ENCODE results near the gene NALF2. TPM values are rescaled to one million over a fixed set of nuclear protein-coding genes. Genes with fewer than 3 reads are reported as not detected.

NALF2 gene
- total and polyA plus RNA-seq, 2 of the 13 experiments (the other 11 are each of a cell fraction or from before 2014, with no cell fraction given), result 2.2 to 4.0 TPM

DNA sequence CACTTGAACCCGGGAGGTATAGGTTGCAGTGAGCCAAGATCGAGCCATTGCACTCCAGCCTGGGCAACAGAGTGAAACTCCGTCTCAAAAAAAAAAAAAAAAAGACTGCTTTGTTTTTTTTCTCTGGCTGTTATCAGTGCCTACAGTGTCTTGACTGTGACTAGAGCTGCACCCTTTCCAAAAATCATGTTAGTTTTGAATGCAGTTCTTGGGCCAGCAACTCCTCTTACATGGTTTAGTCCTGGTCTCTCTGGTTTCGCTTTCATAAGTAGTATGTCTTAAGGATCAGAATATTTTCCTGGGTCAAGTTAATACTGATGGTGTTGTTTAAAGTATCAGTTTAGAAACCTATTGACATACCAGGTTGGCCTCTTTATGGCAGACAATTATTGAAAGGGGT lies 34.2 kb upstream of the NALF2 start:
- H3K36me3 ChIP-seq (replicated peaks in 1 of 2; ENCODE audit: control insufficient read depth in 1 of 2, insufficient read depth in 2 of 2, low read length in 2 of 2), result no peaks in the 10 kb centered on the region
- H4K20me1 ChIP-seq (ENCODE audit: insufficient read depth, low read length), result no peaks in the 10 kb centered on the region
- H3K9ac ChIP-seq (ENCODE audit: insufficient read depth, low read depth, low read length), result no peak overlapping the region
- no TSS peak for BruUV-seq (replicated peaks)
- DNase-seq (ENCODE audit: low spot score), result no peak
- intact Hi-C loops (cut with micrococcal nuclease; ENCODE audit: unreplicated experiment) (no loop called here), in situ Hi-C loops (cut with HindIII; ENCODE audit: extremely low pct_ligation_motif_present, low pct_unique_long_range_greater_than_20kb) (no loop called here)
- no peak for FAIRE-seq
- CTCF ChIA-PET (ENCODE audit: low intra/inter-chr PET ratio, low total read pairs), result no interaction called here
- no peak overlapping the region for H3K4me3 ChIP-seq (replicated peaks in 1 of 3; ENCODE audit: insufficient read depth in 1 of 3, low read depth in 2 of 3, low read length in 3 of 3)
- no peaks in the 10 kb centered on the region for H3K27me3 ChIP-seq (ENCODE audit: control insufficient read depth in 1 of 2, insufficient read depth in 2 of 2, low read length in 2 of 2)
- no peak for ATAC-seq
- H3K4me2 ChIP-seq (ENCODE audit: low read depth, low read length), result no peak overlapping the region
- 7% methylated on average over 3 of the region's 4 CpGs for WGBS (ENCODE audit: low lambda C conversion rate)
- no peak overlapping the region for H2AFZ ChIP-seq (ENCODE audit: low read length)
- H3K4me1 ChIP-seq (ENCODE audit: insufficient read depth, low read length), result no peaks in the 10 kb centered on the region
- POLR2A ChIA-PET, result no interaction called here
- no peaks in the 10 kb centered on the region for H3K9me3 ChIP-seq (ENCODE audit: low read length)
- H3K79me2 ChIP-seq (ENCODE audit: insufficient read depth, low read length), result no peaks in the 10 kb centered on the region
- H3K27ac ChIP-seq (ENCODE audit: extremely low read length, insufficient read depth, low read length), result no peak overlapping the region
- no peak for TF ChIP-seq HNRNPUL1 (IDR thresholded peaks at IDR 0.05; ENCODE audit: low read depth, low read length)

DNA sequence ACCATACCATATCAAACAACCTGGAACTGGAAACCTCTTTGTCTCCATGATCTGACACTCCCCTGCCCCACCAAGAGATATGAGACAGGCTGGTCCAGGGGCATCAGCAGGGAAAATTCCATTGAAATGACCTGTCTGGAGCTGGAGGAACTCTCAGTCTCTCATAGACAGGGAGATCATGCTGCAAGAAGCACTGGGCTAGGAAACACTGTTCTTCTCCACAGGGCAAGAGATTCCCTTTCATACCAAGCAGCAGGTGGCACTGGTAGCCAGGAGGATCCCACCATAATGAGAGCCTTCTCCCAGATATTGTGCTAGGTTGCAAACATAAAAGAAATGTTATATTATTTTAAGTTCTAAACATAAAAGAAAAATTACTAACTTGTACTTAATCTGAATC lies 14.5 kb upstream of the NALF2 start:
- DNase-seq (ENCODE audit: low spot score), result no peak
- BruUV-seq (replicated peaks), result no TSS peak

More for the DNA sequence above, 14.5 kb upstream of the NALF2 start:
- Histone ChIP-seq H4K20me1 (ENCODE audit: insufficient read depth, low read length) (no peaks in the 10 kb centered on the region), H3K36me3 (replicated peaks in 1 of 2; ENCODE audit: control insufficient read depth in 1 of 2, insufficient read depth in 2 of 2, low read length in 2 of 2) (no peaks in the 10 kb centered on the region), H3K4me2 (ENCODE audit: low read depth, low read length) (no peak overlapping the region), H3K79me2 (ENCODE audit: insufficient read depth, low read length) (no peaks in the 10 kb centered on the region), H3K9ac (ENCODE audit: insufficient read depth, low read depth, low read length) (no peak overlapping the region), H2AFZ (ENCODE audit: low read length) (no peak overlapping the region), H3K9me3 (ENCODE audit: low read length) (no peaks in the 10 kb centered on the region), H3K4me1 (ENCODE audit: insufficient read depth, low read length) (peaks cover 7% of the 10 kb centered on the region; the same call in 1 of the 2 replicates), H3K27ac (ENCODE audit: extremely low read length, insufficient read depth, low read length) (no peak overlapping the region), H3K27me3 (ENCODE audit: control insufficient read depth in 1 of 2, insufficient read depth in 2 of 2, low read length in 2 of 2) (no peaks in the 10 kb centered on the region), H3K4me3 (replicated peaks in 1 of 3; ENCODE audit: insufficient read depth in 1 of 3, low read depth in 2 of 3, low read length in 3 of 3) (no peak overlapping the region)
- in situ Hi-C loops (cut with HindIII; ENCODE audit: extremely low pct_ligation_motif_present, low pct_unique_long_range_greater_than_20kb) (loop anchor here (5.0 kb wide), 2 partner anchors 543 to 603 kb away; no protein-coding TSS in a partner anchor), intact Hi-C loops (cut with micrococcal nuclease; ENCODE audit: unreplicated experiment) (loop anchor here (5.0 kb wide), 2 partner anchors 543 to 608 kb away; no protein-coding TSS in a partner anchor)
- ChIA-PET CTCF (ENCODE audit: low intra/inter-chr PET ratio, low total read pairs) (no interaction called here), POLR2A (no interaction called here)
- no peak for ATAC-seq
- no peak for FAIRE-seq
- no peak for TF ChIP-seq ZNF337 (CRISPR knock-in tag; IDR thresholded peaks at IDR 0.05; ENCODE audit: borderline replicate concordance, low read depth)
- no peak for TF ChIP-seq ZNF547 (CRISPR knock-in tag; IDR thresholded peaks at IDR 0.05)
- TF ChIP-seq TEAD3 (CRISPR knock-in tag; optimal IDR thresholded peaks at IDR 0.05; ENCODE audit: borderline replicate concordance), result peak; percentile 27
- TF ChIP-seq MYC (CRISPR knock-in tag; IDR thresholded peaks at IDR 0.05; ENCODE audit: borderline replicate concordance), result no peak
- no peak for TF ChIP-seq HDAC1 (CRISPR knock-in tag; IDR thresholded peaks at IDR 0.05)
- no peak for TF ChIP-seq ZSCAN20 (CRISPR knock-in tag; IDR thresholded peaks at IDR 0.05; ENCODE audit: borderline replicate concordance)
- no peak for TF ChIP-seq AHR (CRISPR knock-in tag; IDR thresholded peaks at IDR 0.05)
- TF ChIP-seq STAG1 (CRISPR knock-in tag; IDR thresholded peaks at IDR 0.05), result 0 out of 2 replicates have a peak, but pooled peaks have one; percentile 12
- TF ChIP-seq FLYWCH1 (CRISPR knock-in tag; IDR thresholded peaks at IDR 0.05), result no peak

All from HepG2 (cell line).